H1 (cell line): ENCODE measurements around the gene MPP3. TPM values are rescaled to one million over a fixed set of nuclear protein-coding genes. Genes with fewer than 3 reads are reported as not detected.

Experiments
- CTCF ChIA-PET: fragments of 300-600 bp; sonication (Branson Sonifier 250); formaldehyde crosslinking; loops from one replicate; lab custom pipeline; 2021; ENCODE audit not compliant: partially characterized antibody; lab: Charles Lee
- POLR2A ChIA-PET: fragments of 300-600 bp; sonication (Branson Sonifier 250); formaldehyde crosslinking; loops from one replicate; lab custom pipeline; 2021; ENCODE audit warnings: inconsistent platforms; ENCODE audit not compliant: partially characterized antibody; lab: Charles Lee
- DNase-seq, 2 experiments: peaks; one replicate each; pipeline versions ENCODE4 v3.0.0 to v3.0.0-alpha.2; 2010 to 2022; ENCODE audit warnings: low spot score in 2 of 2, low read depth in 1 of 2, mixed read lengths in 1 of 2
- FAIRE-seq: peaks from 2 replicates; lab custom pipeline; 2011; peaks lifted over from hg19 to GRCh38; lab: Jason Lieb, UNC
- H2AFZ ChIP-seq: 2 replicates; pipeline ENCODE4 v1.8.1; 2012; ENCODE audit warnings: low read length, inconsistent platforms
- H2AK5ac ChIP-seq: 2 replicates; pipeline ENCODE4 v1.6.1; 2013; ENCODE audit warnings: low read depth, low read length
- H2BK120ac ChIP-seq: replicated peaks from 2 replicates; pipeline ENCODE3; 2013; ENCODE audit warnings: low read depth, low read length, inconsistent platforms
- H2BK12ac ChIP-seq: 2 replicates; pipeline ENCODE4 v1.6.1; 2013; ENCODE audit warnings: low read depth, low read length
- H2BK15ac ChIP-seq: 2 replicates; pipeline ENCODE4 v1.6.1; 2013; ENCODE audit warnings: low read length
- H2BK20ac ChIP-seq: 2 replicates; pipeline ENCODE4 v1.6.1; 2013; ENCODE audit warnings: low read length
- H2BK5ac ChIP-seq: 2 replicates; pipeline ENCODE4 v1.6.1; 2013; ENCODE audit warnings: low read depth, low read length
- H3K14ac ChIP-seq: 2 replicates; pipeline ENCODE4 v1.6.1; 2013; ENCODE audit warnings: inconsistent platforms; ENCODE audit not compliant: insufficient read length
- H3K18ac ChIP-seq: 2 replicates; pipeline ENCODE4 v1.6.1; 2013; ENCODE audit warnings: low read length; ENCODE audit errors: extremely low read depth
- H3K23ac ChIP-seq: 2 replicates; pipeline ENCODE4 v1.6.1; 2013; ENCODE audit warnings: inconsistent platforms; ENCODE audit not compliant: insufficient read length
- H3K23me2 ChIP-seq: 2 replicates; pipeline ENCODE4 v1.6.1; 2013; ENCODE audit warnings: low read depth, low read length
- H3K27ac ChIP-seq: 2 replicates; pipeline ENCODE4 v1.6.1; 2011; ENCODE audit warnings: low read depth, low read length, inconsistent platforms
- H3K27me3 ChIP-seq, 4 experiments: replicated peaks in 1 of 4; 1 replicate in 1 of 4; 2 replicates in 3 of 4; pipeline versions ENCODE4 v1.6.1 to v1.8.1; 2011 to 2013; ENCODE audit warnings: low read length in 3 of 4, mild to moderate bottlenecking in 3 of 4, inconsistent platforms in 2 of 4, mixed read lengths in 2 of 4, moderate library complexity in 1 of 4; ENCODE audit not compliant: control insufficient read depth in 3 of 4, insufficient read depth in 3 of 4; ENCODE audit errors: extremely low read depth in 1 of 4
- H3K36me3 ChIP-seq, 4 experiments: 2 replicates each; pipeline versions ENCODE4 v1.6.1 to v1.8.1; 2011 to 2013; ENCODE audit warnings: mild to moderate bottlenecking in 4 of 4, low read length in 3 of 4, moderate library complexity in 2 of 4, control low read depth in 1 of 4, inconsistent platforms in 1 of 4; ENCODE audit not compliant: insufficient read depth in 4 of 4, control insufficient read depth in 2 of 4
- H3K4ac ChIP-seq: replicated peaks from 2 replicates; pipeline ENCODE3; 2013; ENCODE audit warnings: low read length, low read depth, mixed read lengths, inconsistent platforms; ENCODE audit not compliant: insufficient read length
- H3K4me1 ChIP-seq, 4 experiments: replicated peaks in 1 of 4; 1 replicate in 1 of 4; 2 replicates in 3 of 4; pipeline versions ENCODE4 v1.6.1 to v1.8.1; 2011 to 2013; ENCODE audit warnings: low read length in 3 of 4, inconsistent platforms in 2 of 4, mixed read lengths in 1 of 4; ENCODE audit not compliant: insufficient read depth in 4 of 4, control insufficient read depth in 3 of 4
- H3K4me2 ChIP-seq, 2 experiments: 2 replicates each; pipeline versions ENCODE4 v1.6.1 to v1.8.1; 2011 to 2013; ENCODE audit warnings: low read depth in 2 of 2, low read length in 2 of 2, control low read depth in 1 of 2, inconsistent platforms in 1 of 2, mild to moderate bottlenecking in 1 of 2; ENCODE audit not compliant: insufficient read depth in 1 of 2
- H3K4me3 ChIP-seq, 4 experiments: fragments of 200-600, 300-600 bp in 1 of 4; sonication (generic), shearing (Covaris generic), sonication (Bioruptor Twin) in 1 of 4; 2 replicates each; pipeline versions ENCODE4 v1.5.1 to v1.8.1; 2011 to 2016; ENCODE audit warnings: low read length in 4 of 4, low read depth in 3 of 4, control low read depth in 2 of 4, inconsistent platforms in 2 of 4, mild to moderate bottlenecking in 2 of 4, mixed read lengths in 1 of 4, moderate library complexity in 1 of 4; ENCODE audit not compliant: insufficient read depth in 2 of 4; ENCODE audit errors: extremely low read depth in 1 of 4
- H3K56ac ChIP-seq: replicated peaks from 2 replicates; pipeline ENCODE3; 2013; ENCODE audit warnings: low read depth, mild to moderate bottlenecking, mixed read lengths, low read length, inconsistent platforms; ENCODE audit not compliant: insufficient read length
- H3K79me1 ChIP-seq: 2 replicates; pipeline ENCODE4 v1.6.1; 2013; ENCODE audit warnings: low read depth, low read length, control low read depth
- H3K79me2 ChIP-seq, 2 experiments: 2 replicates each; pipeline versions ENCODE4 v1.6.1 to v1.8.1; 2012 to 2013; ENCODE audit warnings: low read length in 2 of 2, mild to moderate bottlenecking in 2 of 2, inconsistent platforms in 1 of 2; ENCODE audit not compliant: insufficient read depth in 2 of 2, control insufficient read depth in 1 of 2
- H3K9ac ChIP-seq, 4 experiments: replicated peaks in 1 of 4; 1 replicate in 1 of 4; 2 replicates in 3 of 4; pipeline versions ENCODE4 v1.6.1 to v1.8.1; 2011 to 2013; ENCODE audit warnings: low read depth in 3 of 4, low read length in 3 of 4, control low read depth in 2 of 4, mild to moderate bottlenecking in 2 of 4, moderate library complexity in 2 of 4, inconsistent platforms in 1 of 4; ENCODE audit errors: extremely low read depth in 1 of 4
- H3K9me3 ChIP-seq, 2 experiments: 2 replicates each; pipeline versions ENCODE4 v1.6.1 to v1.8.1; 2012 to 2013; ENCODE audit warnings: mild to moderate bottlenecking in 2 of 2, moderate library complexity in 2 of 2, control low read depth in 1 of 2, inconsistent platforms in 1 of 2, low read depth in 1 of 2, low read length in 1 of 2, mixed read lengths in 1 of 2; ENCODE audit not compliant: insufficient read depth in 2 of 2
- H4K20me1 ChIP-seq, 2 experiments: replicated peaks in 1 of 2; 2 replicates each; pipeline versions ENCODE3 to v1.8.1; 2011 to 2013; ENCODE audit warnings: inconsistent platforms in 2 of 2, low read length in 2 of 2, mild to moderate bottlenecking in 1 of 2; ENCODE audit not compliant: insufficient read depth in 2 of 2, control insufficient read depth in 1 of 2
- H4K5ac ChIP-seq: 2 replicates; pipeline ENCODE4 v1.6.1; 2013; ENCODE audit warnings: low read length, low read depth, mixed read lengths, inconsistent platforms; ENCODE audit not compliant: insufficient read length
- H4K8ac ChIP-seq: 2 replicates; pipeline ENCODE4 v1.8.0; 2013; ENCODE audit warnings: mild to moderate bottlenecking, moderate library complexity, low read length, inconsistent platforms; ENCODE audit not compliant: insufficient read depth; ENCODE audit errors: extremely low read depth
- H4K91ac ChIP-seq: replicated peaks from 2 replicates; pipeline ENCODE3; 2013; ENCODE audit warnings: low read length, mixed read lengths, inconsistent platforms; ENCODE audit not compliant: insufficient read length
- KDM5A ChIP-seq: fragments of 200-600 bp; IDR thresholded peaks from 2 replicates; pipeline ENCODE4 v1.7.1; 2012; ENCODE audit warnings: mild to moderate bottlenecking, low read length, inconsistent platforms, mixed read lengths
- WGBS, 2 experiments: shearing (Covaris generic) in 1 of 2; methylation state at CpG; one replicate each; pipeline versions ENCODE4 v1.1.6 to v1.1.7; 2013 to 2015; ENCODE audit warnings: low lambda C conversion rate in 2 of 2, mixed read lengths in 2 of 2, inconsistent platforms in 1 of 2, low coverage in 1 of 2, missing lambda C conversion rate in 1 of 2; ENCODE audit not compliant: insufficient replicate concordance in 2 of 2, insufficient coverage in 1 of 2, insufficient read length in 1 of 2; ENCODE audit errors: extremely low coverage in 1 of 2, missing lambda C conversion rate in 1 of 2; 5-methylcytosine and 5-hydroxymethylcytosine counted together
- polyA plus RNA-seq, 7 experiments: library from polyadenylated mRNA; depleted of rRNA in 3 of 7; stranded (reverse) in 5 of 7; unstranded in 2 of 7; fragments of >200 nt in 5 of 7; fragments of 200-250 nt in 2 of 7; gene quantifications; 1 replicate in 5 of 7; 2 replicates in 1 of 7; 4 replicates in 1 of 7; pipeline versions ENCODE4 v1.2.1 to v1.2.3, GENCODE V29; 2011 to 2013; ENCODE audit warnings: missing spikeins in 2 of 7, mixed read lengths in 2 of 7
- total RNA-seq: library from RNA; stranded (reverse); fragmentation: NEBNext Ultra II Directional; extraction: Animal tissue kit (Norgen Biotek cat#: 25700); gene quantifications from 2 replicates; pipeline ENCODE4 v1.2.1, GENCODE V29; 2021

The MPP3 gene
- total and polyA plus RNA-seq, 2 of the 8 experiments (the other 6 are each of a cell fraction or from before 2014, with no cell fraction given): 3.1 to 6.1 TPM

- no peak for DNase-seq
- Histone ChIP-seq H3K9ac (no peak overlapping the region), H2BK15ac (no peak overlapping the region), H3K56ac (no peak overlapping the region), H4K20me1 (peaks cover 0 to 2% of the 10 kb centered on the region in 2 experiments), H3K4me3 (no peak overlapping the region), H4K8ac (no peak overlapping the region), H3K9me3 (peaks cover 0 to 4% of the 10 kb centered on the region in 2 experiments; a peak in 2 of 4 replicates), H4K5ac (no peak overlapping the region), H2BK12ac (no peak overlapping the region), H3K23me2 (peaks cover 10% of the 10 kb centered on the region; the same call in 1 of the 2 replicates), H3K4me2 (no peak overlapping the region), H3K79me2 (no peaks in the 10 kb centered on the region), H2BK120ac (no peak overlapping the region), H2AFZ (no peak overlapping the region), H3K27me3 (peaks cover 0 to 15% (median 13%) of the 10 kb centered on the region in 4 experiments; a peak in 6 of 7 replicates), H3K79me1 (no peaks in the 10 kb centered on the region), H3K4me1 (peaks cover 0 to 11% (median 6%) of the 10 kb centered on the region in 4 experiments; a peak in 5 of 7 replicates), H3K27ac (no peak overlapping the region), H3K23ac (no peak overlapping the region), H3K18ac (no peak overlapping the region), H2AK5ac (no peak overlapping the region), H3K36me3 (peaks cover 0 to 4% (median 0%) of the 10 kb centered on the region in 4 experiments; a peak in 3 of 8 replicates), H2BK20ac (no peak overlapping the region), H3K4ac (no peak overlapping the region), H4K91ac (no peak overlapping the region), H2BK5ac (no peak overlapping the region), H3K14ac (no peak overlapping the region)
- no peak for FAIRE-seq
- ChIA-PET CTCF (interaction anchor here (0.6 to 2.2 kb wide), 7 partner anchors 10 to 713 kb away, joined by 3 to 10 read pairs (median 4); partner anchors contain the start of gene CD300LG), POLR2A (interaction anchor here (1.1 kb wide), 1 partner anchor 51 kb away, joined by 3 read pairs; the partner anchor contains the start of gene CFAP97D1)
- WGBS, 2 experiments: 98% methylated on average over 7 of the region's 7 CpGs; no CpG with 5 or more reads in 1 of the 2 experiments
- TF ChIP-seq KDM5A: no peak
Measured at GRCh38 chr17:43830510-43831140, 2.3 kb downstream of the MPP3 start.
